Measurements from ENCODE around the gene AUTS2. TPM values are rescaled to one million over a fixed set of nuclear protein-coding genes. Genes with fewer than 3 reads are reported as not detected.

Gene AUTS2
- polyA plus RNA-seq, 1 donor (not counting 4 experiments of a cell fraction or from before 2014, with no cell fraction given), result 4.7 TPM

- Histone ChIP-seq H3K9ac (ENCODE audit: control insufficient read depth, extremely low read depth, insufficient read depth, low read length) (no peak overlapping the region), H3K79me2 (ENCODE audit: control insufficient read depth, insufficient read depth, low read length) (no peaks in the 10 kb centered on the region), H3K4me1 (ENCODE audit: control insufficient read depth, extremely low read depth, insufficient read depth, low read length) (no peaks in the 10 kb centered on the region), H4K20me1 (ENCODE audit: control insufficient read depth, extremely low read depth, insufficient read depth, low read length) (no peaks in the 10 kb centered on the region), H2AFZ (ENCODE audit: control insufficient read depth, low read length) (no peak overlapping the region), H3K27ac (ENCODE audit: control insufficient read depth, insufficient read depth, low read length) (no peak overlapping the region), H3K9me1 (ENCODE audit: control insufficient read depth, extremely low read depth, insufficient read depth, low read length) (no peaks in the 10 kb centered on the region), H3K27me3 (ENCODE audit: control insufficient read depth, extremely low read depth, insufficient read depth, low read length) (no peaks in the 10 kb centered on the region), H3K4me3 (ENCODE audit: control insufficient read depth in 2 of 3, extremely low read depth in 1 of 3, insufficient read depth in 2 of 3, low read depth in 1 of 3, low read length in 3 of 3) (no peak overlapping the region), H3K4me2 (ENCODE audit: control insufficient read depth, extremely low read depth, insufficient read depth, low read depth, low read length) (no peak overlapping the region), H3K36me3 (ENCODE audit: control insufficient read depth in 2 of 2, extremely low read depth in 1 of 2, insufficient read depth in 2 of 2, low read length in 2 of 2) (no peaks in the 10 kb centered on the region), H3K9me3 (ENCODE audit: control insufficient read depth, low read depth, low read length) (no peaks in the 10 kb centered on the region)
- no peak for FAIRE-seq
- dilution Hi-C loops (cut with MboI; ENCODE audit: extremely low pct_ligation_motif_present, low sequenced_read_pairs), result no loop called here
- TF ChIP-seq CTCF (optimal IDR thresholded peaks at IDR 0.05 in 1 of 3, IDR thresholded peaks at IDR 0.05 in 1 of 3, conservative IDR thresholded peaks at IDR 0.05 in 1 of 3; ENCODE audit: extremely low read depth in 1 of 3, insufficient read depth in 2 of 3, low read length in 3 of 3) (no peak), EZH2 (IDR thresholded peaks at IDR 0.05; ENCODE audit: low read length) (no peak)
- no peak for DNase-seq (ENCODE audit: low read depth, low spot score)
These were observed 665.4 kb downstream of the AUTS2 start for GRCh38 chr7:70263471-70264255.

GRCh38 chr7:70266186-70266585, 667.9 kb downstream of the AUTS2 start:
- Histone ChIP-seq H3K4me2 (ENCODE audit: control insufficient read depth, extremely low read depth, insufficient read depth, low read depth, low read length) (no peak overlapping the region), H3K4me1 (ENCODE audit: control insufficient read depth, extremely low read depth, insufficient read depth, low read length) (no peaks in the 10 kb centered on the region), H3K9me3 (ENCODE audit: control insufficient read depth, low read depth, low read length) (no peaks in the 10 kb centered on the region), H3K9ac (ENCODE audit: control insufficient read depth, extremely low read depth, insufficient read depth, low read length) (no peak overlapping the region), H3K4me3 (ENCODE audit: control insufficient read depth in 2 of 3, extremely low read depth in 1 of 3, insufficient read depth in 2 of 3, low read depth in 1 of 3, low read length in 3 of 3) (no peak overlapping the region), H3K27ac (ENCODE audit: control insufficient read depth, insufficient read depth, low read length) (no peak overlapping the region), H4K20me1 (ENCODE audit: control insufficient read depth, extremely low read depth, insufficient read depth, low read length) (no peaks in the 10 kb centered on the region), H3K27me3 (ENCODE audit: control insufficient read depth, extremely low read depth, insufficient read depth, low read length) (no peaks in the 10 kb centered on the region), H3K9me1 (ENCODE audit: control insufficient read depth, extremely low read depth, insufficient read depth, low read length) (no peaks in the 10 kb centered on the region), H3K36me3 (ENCODE audit: control insufficient read depth in 2 of 2, extremely low read depth in 1 of 2, insufficient read depth in 2 of 2, low read length in 2 of 2) (no peaks in the 10 kb centered on the region), H3K79me2 (ENCODE audit: control insufficient read depth, insufficient read depth, low read length) (no peaks in the 10 kb centered on the region), H2AFZ (ENCODE audit: control insufficient read depth, low read length) (no peak overlapping the region)
- DNase-seq (ENCODE audit: low read depth, low spot score) (no peak), FAIRE-seq (no peak)
- TF ChIP-seq CTCF (optimal IDR thresholded peaks at IDR 0.05 in 1 of 3, IDR thresholded peaks at IDR 0.05 in 1 of 3, conservative IDR thresholded peaks at IDR 0.05 in 1 of 3; ENCODE audit: extremely low read depth in 1 of 3, insufficient read depth in 2 of 3, low read length in 3 of 3) (no peak), EZH2 (IDR thresholded peaks at IDR 0.05; ENCODE audit: low read length) (no peak)
- dilution Hi-C loops (cut with MboI; ENCODE audit: extremely low pct_ligation_motif_present, low sequenced_read_pairs), result no loop called here
